Measurements from ENCODE around the gene OTUB2. TPM values are rescaled to one million over a fixed set of nuclear protein-coding genes. Genes with fewer than 3 reads are reported as not detected.

Gene OTUB2
- total RNA-seq = 2.1 and 2.3 TPM in 2 replicates

GRCh38 chr14:94026173-94026888, at the start of gene OTUB2:
TSS of gene OTUB2 (plus strand) at chr14:94026340. CDS start at chr14:94026538, 198 bp downstream.
- intact Hi-C loops (cut with micrococcal nuclease) = loop anchor here (2.0 kb wide), 1 partner anchor 54 kb away; the partner anchor contains the start of genes DDX24 and IFI27L1
- no peaks in the 10 kb centered on the region for H3K9me3 Mint-ChIP-seq
- no peaks in the 10 kb centered on the region for H3K27me3 Mint-ChIP-seq (ENCODE audit: low read depth)
- DNase-seq (ENCODE audit: low spot score) = peak; percentile 97
- H3K36me3 Mint-ChIP-seq (ENCODE audit: low read depth) = no peaks in the 10 kb centered on the region
- H3K4me1 Mint-ChIP-seq (ENCODE audit: low read depth) = peaks cover 34% of the 10 kb centered on the region
- H3K4me3 Mint-ChIP-seq (ENCODE audit: low read depth) = peak within 1 kb of the TSS; percentile 74
- peak within 1 kb of the TSS; percentile 56 for H3K27ac Mint-ChIP-seq

- peak within 1 kb of the TSS; percentile 100 for H3K27ac Mint-ChIP-seq
- H3K9me3 Mint-ChIP-seq = peaks cover 8% of the 10 kb centered on the region
- DNase-seq (ENCODE audit: low spot score) = peak; percentile 37
- peaks cover 42% of the 10 kb centered on the region for H3K36me3 Mint-ChIP-seq (ENCODE audit: low read depth)
- intact Hi-C loops (cut with micrococcal nuclease) = loop anchor here (1.0 to 10.0 kb wide), 8 partner anchors 13 to 1546 kb away; partner anchors contain the start of gene ITPK1
- peak within 1 kb of the TSS; percentile 83 for H3K4me3 Mint-ChIP-seq (ENCODE audit: low read depth)
- peaks cover 82% of the 10 kb centered on the region for H3K4me1 Mint-ChIP-seq (ENCODE audit: low read depth)
- no peaks in the 10 kb centered on the region for H3K27me3 Mint-ChIP-seq (ENCODE audit: low read depth)
These were observed 49.6 kb upstream of the OTUB2 start, which contains the start of gene ASB2 for GRCh38 chr14:93976477-93977057. TSS of gene ASB2 (minus strand) at chr14:93976570. CDS start at chr14:93964539, 12,031 bp downstream.

- H3K27ac Mint-ChIP-seq = peak overlapping the region; percentile 100
- DNase-seq (ENCODE audit: low spot score) = no peak
- H3K27me3 Mint-ChIP-seq (ENCODE audit: low read depth) = no peaks in the 10 kb centered on the region
- peaks cover 8% of the 10 kb centered on the region for H3K9me3 Mint-ChIP-seq
- peak overlapping the region; percentile 83 for H3K4me3 Mint-ChIP-seq (ENCODE audit: low read depth)
- peaks cover 82% of the 10 kb centered on the region for H3K4me1 Mint-ChIP-seq (ENCODE audit: low read depth)
- H3K36me3 Mint-ChIP-seq (ENCODE audit: low read depth) = peaks cover 42% of the 10 kb centered on the region
- intact Hi-C loops (cut with micrococcal nuclease) = loop anchor here (5.0 to 10.0 kb wide), 4 partner anchors 418 to 1545 kb away; partner anchors contain the start of gene ITPK1
These were observed 49.0 kb upstream of the OTUB2 start for GRCh38 chr14:93977171-93977570.

GRCh38 chr14:93977790-93978581, 48.2 kb upstream of the OTUB2 start:
- Mint-ChIP-seq H3K4me1 (ENCODE audit: low read depth) (peaks cover 75% of the 10 kb centered on the region), H3K4me3 (ENCODE audit: low read depth) (peak overlapping the region; percentile 18), H3K27ac (peak overlapping the region; percentile 100), H3K27me3 (ENCODE audit: low read depth) (no peaks in the 10 kb centered on the region), H3K36me3 (ENCODE audit: low read depth) (peaks cover 36% of the 10 kb centered on the region), H3K9me3 (peaks cover 8% of the 10 kb centered on the region)
- DNase-seq (ENCODE audit: low spot score) = peak; percentile 83
- intact Hi-C loops (cut with micrococcal nuclease) = loop anchor here (1.0 to 10.0 kb wide), 5 partner anchors 43 to 1544 kb away; partner anchors contain the start of gene ITPK1

- peaks cover 68% of the 10 kb centered on the region for H3K4me1 Mint-ChIP-seq (ENCODE audit: low read depth)
- peaks cover 8% of the 10 kb centered on the region for H3K9me3 Mint-ChIP-seq
- H3K4me3 Mint-ChIP-seq (ENCODE audit: low read depth) = no peak overlapping the region
- peak overlapping the region; percentile 100 for H3K27ac Mint-ChIP-seq
- intact Hi-C loops (cut with micrococcal nuclease) = loop anchor here (1.0 to 10.0 kb wide), 5 partner anchors 43 to 1544 kb away; partner anchors contain the start of gene ITPK1
- peaks cover 32% of the 10 kb centered on the region for H3K36me3 Mint-ChIP-seq (ENCODE audit: low read depth)
- DNase-seq (ENCODE audit: low spot score) = no peak
- no peaks in the 10 kb centered on the region for H3K27me3 Mint-ChIP-seq (ENCODE audit: low read depth)
These were observed 47.4 kb upstream of the OTUB2 start for GRCh38 chr14:93978735-93979134.

- Mint-ChIP-seq H3K27ac (peak overlapping the region; percentile 18), H3K4me1 (ENCODE audit: low read depth) (peaks cover 53% of the 10 kb centered on the region), H3K9me3 (peaks cover 8% of the 10 kb centered on the region), H3K36me3 (ENCODE audit: low read depth) (peaks cover 23% of the 10 kb centered on the region), H3K4me3 (ENCODE audit: low read depth) (no peak overlapping the region), H3K27me3 (ENCODE audit: low read depth) (no peaks in the 10 kb centered on the region)
- no peak for DNase-seq (ENCODE audit: low spot score)
- intact Hi-C loops (cut with micrococcal nuclease) = no loop called here
These were observed 45.5 kb upstream of the OTUB2 start for GRCh38 chr14:93980456-93981201.

- Mint-ChIP-seq H3K27ac (no peak overlapping the region), H3K27me3 (ENCODE audit: low read depth) (no peaks in the 10 kb centered on the region), H3K4me1 (ENCODE audit: low read depth) (peaks cover 45% of the 10 kb centered on the region), H3K36me3 (ENCODE audit: low read depth) (peaks cover 18% of the 10 kb centered on the region), H3K4me3 (ENCODE audit: low read depth) (no peak overlapping the region), H3K9me3 (peaks cover 7% of the 10 kb centered on the region)
- intact Hi-C loops (cut with micrococcal nuclease) = no loop called here
- DNase-seq (ENCODE audit: low spot score) = no peak
These were observed 44.6 kb upstream of the OTUB2 start for GRCh38 chr14:93981316-93982229.

- Mint-ChIP-seq H3K27ac (no peak overlapping the region), H3K4me3 (ENCODE audit: low read depth) (no peak overlapping the region), H3K27me3 (ENCODE audit: low read depth) (no peaks in the 10 kb centered on the region), H3K4me1 (ENCODE audit: low read depth) (peaks cover 36% of the 10 kb centered on the region), H3K9me3 (peaks cover 4% of the 10 kb centered on the region), H3K36me3 (ENCODE audit: low read depth) (peaks cover 12% of the 10 kb centered on the region)
- intact Hi-C loops (cut with micrococcal nuclease) = no loop called here
- DNase-seq (ENCODE audit: low spot score) = no peak
These were observed 43.7 kb upstream of the OTUB2 start for GRCh38 chr14:93982230-93983007.

GRCh38 chr14:93984070-93984469, 42.1 kb upstream of the OTUB2 start:
- Mint-ChIP-seq H3K4me3 (ENCODE audit: low read depth) (no peak overlapping the region), H3K9me3 (no peaks in the 10 kb centered on the region), H3K27ac (no peak overlapping the region), H3K4me1 (ENCODE audit: low read depth) (peaks cover 20% of the 10 kb centered on the region), H3K36me3 (ENCODE audit: low read depth) (peaks cover 2% of the 10 kb centered on the region), H3K27me3 (ENCODE audit: low read depth) (no peaks in the 10 kb centered on the region)
- intact Hi-C loops (cut with micrococcal nuclease) = no loop called here
- no peak for DNase-seq (ENCODE audit: low spot score)

- H3K36me3 Mint-ChIP-seq (ENCODE audit: low read depth) = peaks cover 2% of the 10 kb centered on the region
- intact Hi-C loops (cut with micrococcal nuclease) = no loop called here
- H3K27me3 Mint-ChIP-seq (ENCODE audit: low read depth) = no peaks in the 10 kb centered on the region
- peaks cover 18% of the 10 kb centered on the region for H3K4me1 Mint-ChIP-seq (ENCODE audit: low read depth)
- no peak for DNase-seq (ENCODE audit: low spot score)
- no peak overlapping the region for H3K27ac Mint-ChIP-seq
- H3K9me3 Mint-ChIP-seq = no peaks in the 10 kb centered on the region
- no peak overlapping the region for H3K4me3 Mint-ChIP-seq (ENCODE audit: low read depth)
These were observed 41.1 kb upstream of the OTUB2 start for GRCh38 chr14:93984987-93985410.

- H3K9me3 Mint-ChIP-seq = no peaks in the 10 kb centered on the region
- H3K36me3 Mint-ChIP-seq (ENCODE audit: low read depth) = no peaks in the 10 kb centered on the region
- no peak for DNase-seq (ENCODE audit: low spot score)
- H3K4me3 Mint-ChIP-seq (ENCODE audit: low read depth) = no peak overlapping the region
- intact Hi-C loops (cut with micrococcal nuclease) = no loop called here
- H3K4me1 Mint-ChIP-seq (ENCODE audit: low read depth) = peaks cover 10% of the 10 kb centered on the region
- H3K27ac Mint-ChIP-seq = no peak overlapping the region
- H3K27me3 Mint-ChIP-seq (ENCODE audit: low read depth) = no peaks in the 10 kb centered on the region
These were observed 39.2 kb upstream of the OTUB2 start for GRCh38 chr14:93986955-93987354.

Data from activated T-helper 2 cell treated with anti-CD3 and anti-CD28 coated beads, Interferon-gamma antibody, Interleukin-2, Interleukin-4, amounts not matched to agents 10 μg/mL and 5 μg/mL and 100 μg/mL, durations not matched to agents 14 hours and 24 hours and 36 hours (primary cell).